Stimulated activated CD8-positive, alpha-beta memory T cell treated with anti-CD3 and anti-CD28 coated beads, Interleukin-15, amount 100 ng/mL, for 48 hours (primary cell): ENCODE data around the gene WDFY1.

Experiments used
- DNase-seq, 2 donors: peaks; one replicate each; pipeline ENCODE4 v3.0.0-alpha.2; 2020; ENCODE audit warnings: low read depth in 2 of 2

The WDFY1 gene

DNA sequence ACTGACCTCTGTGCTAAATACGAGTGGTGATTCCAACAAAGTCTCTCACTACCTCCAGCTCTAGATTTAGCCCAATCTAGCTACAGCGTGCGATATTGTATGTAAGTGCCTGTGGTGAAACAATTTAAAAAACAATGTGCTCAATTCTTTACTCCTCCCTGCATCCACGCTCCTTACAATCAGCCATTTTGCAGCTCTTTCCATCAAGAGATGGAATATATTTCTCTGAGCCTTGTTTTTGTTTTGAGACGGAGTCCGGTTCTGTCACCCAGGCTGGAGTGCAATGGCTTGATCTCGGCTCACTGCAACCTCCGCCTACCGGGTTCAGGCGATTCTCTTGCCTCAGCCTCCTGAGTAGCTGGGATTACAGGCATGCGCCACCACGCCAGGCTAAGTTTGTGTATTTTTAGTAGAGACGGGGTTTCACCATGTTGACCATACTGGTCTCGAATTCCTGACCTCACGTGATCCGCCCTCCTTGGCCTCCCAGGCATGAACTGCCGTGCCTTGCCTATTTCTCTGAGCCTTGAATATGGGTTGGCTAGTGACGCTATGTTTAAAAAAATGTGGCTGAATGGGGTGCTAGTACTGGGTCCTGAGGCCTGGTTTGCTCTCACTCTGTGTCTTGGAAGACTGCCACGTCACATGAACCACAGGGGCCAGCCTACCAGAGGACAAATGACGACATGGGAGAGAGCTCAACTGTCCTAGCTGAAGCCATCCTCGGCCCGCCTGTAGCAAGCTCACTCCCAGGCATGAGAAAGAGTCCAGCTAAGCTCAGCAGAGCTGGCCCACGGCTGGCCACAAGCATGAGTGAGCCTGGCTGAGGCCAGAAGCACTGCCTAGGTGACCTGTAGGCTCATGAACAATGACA lies 14.8 kb downstream of the WDFY1 start:
- no peak for DNase-seq

DNA sequence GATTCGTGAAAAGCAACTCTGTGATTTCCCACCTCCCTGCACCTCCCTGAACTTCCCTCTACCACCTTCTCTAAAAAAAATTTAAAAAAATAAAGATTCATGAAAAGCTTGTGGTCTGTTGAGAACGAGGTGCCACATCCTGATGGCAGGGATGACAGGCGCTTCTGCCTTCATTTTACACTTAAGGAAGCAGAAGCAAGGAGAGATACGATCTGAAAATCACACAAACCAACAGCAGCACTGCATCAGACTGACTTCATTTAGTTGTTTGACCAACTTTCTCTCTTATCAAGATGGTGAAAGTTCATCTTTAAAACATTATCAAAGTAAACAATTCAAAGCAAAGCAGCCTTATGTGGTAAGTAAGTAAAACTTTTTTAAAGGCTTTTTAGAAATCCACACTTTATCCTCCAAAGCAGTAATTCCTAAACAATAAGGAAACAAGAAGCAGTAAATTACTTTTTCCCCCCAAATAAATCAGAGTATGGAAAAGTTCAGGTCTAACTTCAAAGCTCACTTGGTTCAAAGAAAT lies 15.5 kb downstream of the WDFY1 start:
- no peak for DNase-seq

- no peak for DNase-seq
Measured at GRCh38 chr2:223928113-223929006, 16.8 kb downstream of the WDFY1 start.

DNA sequence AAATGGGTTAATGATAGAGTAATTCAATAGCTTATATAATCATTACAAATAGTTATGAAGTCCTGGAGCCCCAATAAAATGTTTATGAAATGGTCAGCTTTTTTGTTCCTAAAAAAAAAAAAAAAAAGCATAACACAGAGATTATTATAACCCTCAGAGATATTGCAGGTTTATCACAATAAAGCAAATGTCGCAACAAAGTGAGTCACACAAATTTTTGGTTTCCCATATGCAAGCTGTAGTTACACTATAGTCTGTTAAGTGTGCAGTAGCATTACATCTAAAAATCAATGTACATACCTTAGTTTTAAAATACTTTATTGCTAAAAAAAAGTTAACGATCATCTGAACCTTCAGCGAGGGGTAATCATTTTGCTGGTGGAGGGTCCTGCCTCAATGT lies 20.0 kb downstream of the WDFY1 start:
- no peak for DNase-seq

DNA sequence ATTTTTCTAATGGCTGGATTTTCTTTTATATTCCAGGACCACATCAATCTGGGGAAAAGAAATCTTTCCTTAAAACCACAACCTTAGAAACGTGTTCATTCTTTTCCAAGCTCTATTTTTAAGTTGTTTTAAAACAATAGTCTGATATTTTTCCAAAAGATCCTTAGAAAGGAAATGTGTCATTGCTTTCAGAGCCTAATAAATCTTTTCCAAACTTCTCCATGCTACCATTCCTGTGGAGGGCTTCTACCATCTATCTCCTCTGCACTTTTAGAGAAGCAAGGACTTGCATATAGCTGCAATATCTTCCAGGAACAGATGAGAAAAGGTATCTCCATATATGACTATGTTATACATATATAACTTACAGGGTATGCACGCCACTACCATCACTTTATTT lies 21.2 kb downstream of the WDFY1 start:
- DNase-seq = no peak

DNA sequence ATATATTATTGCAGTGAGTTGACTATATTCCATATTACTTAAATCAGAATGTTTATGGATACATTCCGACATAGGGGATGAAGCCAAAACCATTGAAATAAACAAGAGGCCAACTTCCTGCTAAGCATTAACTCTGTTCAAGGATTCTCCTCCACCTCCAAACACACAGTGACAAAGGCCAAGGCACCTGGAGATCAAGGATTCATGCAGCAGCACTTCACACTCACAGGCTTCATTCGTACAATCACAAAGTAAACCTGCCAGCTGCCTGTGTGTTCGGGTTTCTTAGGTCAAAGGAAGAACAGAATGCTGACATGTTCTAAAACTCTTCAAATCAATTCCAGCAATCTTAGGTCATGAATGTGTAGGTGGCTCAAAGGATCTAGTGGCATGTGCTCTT lies 22.8 kb downstream of the WDFY1 start:
- DNase-seq = no peak

- DNase-seq = no peak
Measured at GRCh38 chr2:223921204-223921603, 23.9 kb downstream of the WDFY1 start.

GRCh38 chr2:223920109-223920508 lies 25.0 kb downstream of the WDFY1 start:
- DNase-seq = no peak

DNA sequence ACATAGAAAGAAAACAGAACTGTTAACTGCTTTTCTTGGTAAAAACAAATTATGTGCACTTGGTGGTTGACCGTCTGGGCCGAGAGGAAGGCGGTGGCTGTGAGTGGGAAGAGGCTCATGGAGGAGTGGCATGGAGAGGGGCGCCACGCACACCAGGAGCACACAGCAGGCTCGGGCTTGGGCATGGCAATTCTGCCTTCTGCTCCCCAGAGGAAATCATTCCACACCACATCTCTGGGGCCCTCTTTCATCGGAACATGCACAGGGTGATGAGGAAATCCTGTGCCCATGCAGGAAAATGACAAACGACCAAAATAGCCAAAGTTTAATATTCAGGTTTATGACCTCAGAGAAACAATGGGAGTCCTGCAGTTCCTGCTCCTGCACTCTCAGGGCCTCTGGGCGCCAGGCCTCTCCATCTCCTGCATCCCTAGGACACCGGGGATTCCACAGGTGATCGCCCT lies 26.4 kb downstream of the WDFY1 start:
- no peak for DNase-seq

DNA sequence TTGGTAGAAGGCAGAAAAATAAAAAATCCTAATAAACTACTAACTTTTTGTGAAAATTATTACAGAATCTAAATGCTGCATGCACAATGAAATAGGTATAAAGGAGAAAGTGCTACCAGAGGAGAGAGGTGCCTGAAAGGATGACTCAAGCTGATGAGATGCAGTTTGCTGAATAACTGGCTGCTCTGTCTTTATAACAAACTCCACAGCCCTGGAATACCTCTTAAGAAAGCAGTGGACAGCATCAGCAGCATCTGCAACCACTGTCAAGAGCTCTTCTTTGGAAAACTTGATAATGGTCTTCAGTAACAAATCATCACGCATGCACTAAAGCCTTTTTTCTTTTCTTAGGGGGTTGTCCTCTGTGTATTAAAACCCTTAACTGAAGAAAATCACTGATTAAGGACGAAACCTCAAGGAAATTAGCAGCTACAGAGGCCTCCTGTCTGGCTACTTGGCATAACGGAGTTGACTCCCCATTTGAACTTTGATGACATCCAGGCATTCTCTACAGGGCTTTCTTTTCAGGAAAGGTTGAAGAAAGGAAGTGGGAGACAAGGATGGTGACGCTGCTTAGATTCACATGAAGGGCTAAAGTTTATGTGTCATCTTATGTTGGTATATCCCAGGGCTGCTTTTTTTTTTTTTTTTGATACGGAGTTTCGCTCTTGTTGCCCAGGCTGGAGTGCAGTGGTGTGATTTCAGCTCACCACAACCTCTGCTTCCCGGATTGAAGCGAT lies 28.8 kb downstream of the WDFY1 start:
- DNase-seq = no peak

DNA sequence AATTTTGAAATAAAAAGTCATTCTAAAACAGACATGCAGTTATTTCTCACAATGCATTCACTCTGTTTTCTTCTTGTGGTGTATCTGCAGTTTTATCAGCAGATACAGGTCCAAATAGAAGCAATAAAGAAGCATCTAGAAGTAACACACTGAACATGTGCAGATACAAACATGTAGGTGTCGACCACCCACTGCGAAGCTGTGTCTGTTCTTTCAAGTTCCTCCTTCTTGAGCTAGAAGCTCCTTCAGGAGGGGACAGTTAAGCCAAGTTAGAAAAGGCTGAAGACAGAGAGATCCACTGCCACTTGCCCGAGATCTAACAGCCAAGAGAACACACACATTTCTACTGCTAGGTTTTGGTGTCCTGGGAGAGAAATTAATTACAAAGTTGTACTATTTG lies 30.1 kb downstream of the WDFY1 start:
- no peak for DNase-seq

GRCh38 chr2:223914324-223914723 lies 30.8 kb downstream of the WDFY1 start:
- DNase-seq = no peak

DNA sequence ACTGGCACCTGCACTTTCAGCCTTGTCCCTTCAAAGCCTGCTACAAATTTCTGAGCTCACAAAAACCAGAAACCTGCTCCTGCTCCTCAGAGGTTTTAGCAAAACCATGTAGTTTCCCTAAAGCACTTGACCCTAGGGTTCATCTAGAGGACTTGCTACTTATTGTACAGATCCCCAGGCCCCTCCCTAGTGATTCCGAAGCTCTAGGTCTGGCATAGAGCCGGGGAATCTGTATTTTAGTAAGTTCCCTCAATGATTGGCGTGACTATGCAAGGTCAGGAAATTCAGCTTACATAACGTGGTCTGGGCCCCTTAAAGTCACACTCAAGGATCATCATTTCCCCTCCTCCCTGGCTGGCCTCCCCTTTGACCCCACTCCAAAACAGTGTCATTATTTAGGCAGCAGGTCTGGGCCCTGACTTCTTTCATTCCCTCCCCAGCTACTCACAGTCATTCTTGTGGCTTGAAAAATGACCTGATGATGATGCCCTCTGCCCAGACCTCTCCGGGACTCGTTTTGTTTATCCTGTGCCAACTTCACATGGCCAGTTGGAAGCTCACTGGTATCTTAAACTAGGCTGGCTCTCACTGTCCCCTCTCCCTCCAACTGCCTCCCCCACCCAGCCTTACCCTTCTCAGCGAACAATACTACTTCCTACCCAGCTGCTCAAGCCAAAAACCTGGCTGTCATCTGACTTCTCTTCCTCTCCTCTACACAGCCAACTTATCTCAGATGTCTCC lies 36.0 kb downstream of the WDFY1 start:
- DNase-seq = no peak

DNA sequence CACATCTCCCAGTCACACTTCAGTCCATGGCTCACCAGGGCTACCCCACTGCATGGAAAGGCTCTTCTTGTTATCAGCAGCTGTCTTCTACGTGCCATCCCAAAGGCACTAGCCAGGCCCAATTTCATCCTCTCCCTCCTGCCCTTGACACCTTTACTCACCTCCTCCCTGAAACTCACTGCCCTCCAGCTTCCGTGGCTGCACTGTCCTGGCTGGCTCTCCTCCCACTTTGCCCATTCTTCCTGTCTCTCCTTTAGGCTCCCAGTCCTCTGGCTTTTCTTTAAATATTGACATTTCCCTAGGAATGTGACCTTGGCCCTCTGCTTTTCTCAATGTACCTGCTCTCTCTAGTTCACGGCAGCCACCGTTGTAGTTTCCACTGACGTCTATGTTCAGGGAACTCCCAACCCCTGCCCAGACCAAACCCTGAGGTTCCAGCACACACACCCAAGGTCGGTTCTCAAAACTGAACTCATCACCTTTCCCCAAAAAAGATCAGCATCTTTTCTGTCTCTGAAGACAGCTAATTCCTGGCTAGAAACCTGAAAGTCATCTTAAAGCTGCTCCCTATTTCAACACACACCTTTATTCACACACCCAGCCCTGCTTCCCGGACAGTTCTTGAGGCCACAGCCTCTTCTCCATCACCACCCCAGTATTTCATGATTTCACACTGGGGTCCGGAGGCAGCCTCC lies 36.7 kb downstream of the WDFY1 start:
- DNase-seq = no peak

DNA sequence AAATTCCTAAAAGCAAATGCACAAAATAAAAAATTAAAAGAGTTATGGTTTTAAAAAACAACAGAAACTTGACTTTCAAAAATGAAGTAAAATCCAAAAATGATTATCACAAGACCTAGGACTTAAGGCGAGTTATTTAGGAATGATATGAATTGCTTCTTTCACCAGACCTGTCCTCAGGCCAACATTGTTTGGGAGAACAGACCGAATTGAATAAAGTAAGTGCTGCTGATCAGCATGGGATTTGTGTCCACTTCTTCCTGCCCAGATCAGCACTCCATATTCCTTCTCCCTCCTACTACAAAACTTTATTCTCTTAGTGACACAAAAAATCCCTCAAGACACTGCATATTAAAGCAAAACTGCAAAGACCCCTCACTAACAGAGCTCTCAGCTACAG lies 39.1 kb downstream of the WDFY1 start:
- no peak for DNase-seq

DNA sequence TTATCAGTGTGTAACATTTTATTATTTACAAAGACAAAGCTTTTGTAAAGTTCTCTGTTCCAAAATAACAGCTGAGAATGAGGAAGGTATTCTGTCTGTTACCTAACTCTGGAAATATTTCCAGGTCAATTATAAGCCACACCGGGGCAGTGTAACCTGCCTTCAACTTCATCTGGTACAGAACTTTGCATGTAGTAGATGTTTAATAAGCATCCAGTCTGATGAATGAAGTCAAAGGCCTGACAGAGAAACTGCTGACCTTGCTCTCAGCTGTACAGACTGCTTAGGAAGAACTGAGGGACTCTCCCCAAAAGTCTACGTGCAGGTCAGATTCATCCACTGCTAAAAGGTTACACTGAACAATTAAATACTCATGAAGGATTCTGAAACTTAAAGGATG lies 43.3 kb downstream of the WDFY1 start:
- DNase-seq = no peak

GRCh38 chr2:223901311-223901710 lies 43.8 kb downstream of the WDFY1 start:
- DNase-seq = no peak

DNA sequence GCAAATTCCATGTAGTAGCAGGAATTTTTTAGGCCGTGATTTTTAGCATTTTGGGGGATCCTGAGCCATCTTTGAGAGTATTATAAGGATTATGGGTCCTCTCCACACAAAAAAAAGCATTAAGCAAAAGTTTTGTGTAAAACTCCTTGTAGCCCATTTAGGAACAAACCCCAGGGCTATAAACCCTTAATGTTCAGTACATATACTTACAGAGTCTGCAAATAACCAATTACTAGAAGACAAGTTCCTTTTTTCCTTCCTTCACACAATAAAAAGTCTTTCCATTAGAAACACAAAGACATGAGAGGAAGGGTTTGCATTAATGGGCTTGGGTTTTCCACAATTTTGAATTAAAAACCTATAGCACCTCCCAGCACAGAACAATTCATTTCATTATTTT lies 44.6 kb downstream of the WDFY1 start:
- DNase-seq = no peak

- no peak for DNase-seq
Measured at GRCh38 chr2:223900066-223900465, 45.1 kb downstream of the WDFY1 start.

DNA sequence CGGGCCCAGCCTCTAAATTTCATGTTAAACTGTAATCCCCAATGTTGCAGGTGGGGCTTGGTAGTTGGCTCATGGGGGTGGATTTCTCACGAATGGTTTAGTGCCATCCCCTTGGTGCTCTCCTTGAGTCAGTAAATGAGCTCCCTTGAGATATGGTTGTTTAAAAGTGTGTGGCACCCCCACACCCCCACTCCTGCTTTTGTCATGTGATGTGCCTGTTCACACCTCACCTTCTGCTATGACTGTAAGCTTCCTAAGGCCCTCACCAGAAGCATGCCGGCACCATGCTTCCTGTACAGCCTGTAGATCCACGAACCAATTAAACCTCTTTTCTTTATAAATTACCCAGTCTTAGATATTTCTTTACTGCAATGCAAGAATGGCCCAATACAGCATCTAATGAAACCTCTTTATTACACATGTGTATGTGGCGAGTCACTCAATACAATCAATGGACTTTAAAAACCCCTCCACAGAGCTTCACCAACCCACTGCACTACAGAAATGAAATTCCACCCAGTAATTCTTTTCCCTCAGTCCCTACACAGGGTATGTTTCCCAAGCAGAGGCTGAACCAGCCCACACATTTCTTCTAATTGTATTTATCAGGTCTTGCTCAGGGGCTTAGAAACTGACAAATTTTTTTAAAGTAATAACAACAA lies 47.3 kb downstream of the WDFY1 start:
- DNase-seq = no peak
